BJ (cell line): ENCODE results near the gene RGS3. TPM values are rescaled to one million over a fixed set of nuclear protein-coding genes. Genes with fewer than 3 reads are reported as not detected.

Source experiments
- CTCF ChIA-PET: fragments of 350-600 bp; formaldehyde crosslinking; extraction: SDS; loops from one replicate; lab custom pipeline; 2021; ENCODE audit warnings: antibody characterized with exemption, inconsistent platforms; lab: Yijun Ruan, JAX
- POLR2A ChIA-PET: fragments of 300-600 bp; sonication (Branson Sonifier 250); formaldehyde crosslinking; extraction: SDS; loops from one replicate; lab custom pipeline; 2021; ENCODE audit warnings: antibody characterized with exemption; lab: Charles Lee
- DNase-seq: peaks from one replicate; pipeline ENCODE4 v3.0.0-alpha.2; 2011; ENCODE audit warnings: low read depth
- H3K27me3 ChIP-seq: 2 replicates; pipeline ENCODE4 v1.6.0; 2011; ENCODE audit warnings: low read length; ENCODE audit not compliant: control insufficient read depth, insufficient read depth
- H3K36me3 ChIP-seq: 2 replicates; pipeline ENCODE4 v1.5.1; 2011; ENCODE audit warnings: low read length; ENCODE audit not compliant: control insufficient read depth, insufficient read depth
- H3K4me3 ChIP-seq: 2 replicates; pipeline ENCODE4 v1.5.1; 2011; ENCODE audit warnings: low read depth, mild to moderate bottlenecking, control low read depth, low read length
- CTCF ChIP-seq: IDR thresholded peaks from 2 replicates; pipeline ENCODE4 v1.5.1; 2011; ENCODE audit warnings: low read depth, mild to moderate bottlenecking, control low read depth, inconsistent platforms, low read length, moderate library complexity; ENCODE audit not compliant: insufficient read depth
- polyA plus RNA-seq: library from polyadenylated mRNA; depleted of rRNA; stranded (reverse); fragments of >200 nt; gene quantifications from 2 replicates; pipeline ENCODE4 v1.2.3, GENCODE V29; 2011

The RGS3 gene
- polyA plus RNA-seq, 1 experiment = 66.4 TPM

GRCh38 chr9:113613815-113614413 is 150.4 kb downstream of the RGS3 start:
- no peak for TF ChIP-seq CTCF
- ChIA-PET CTCF (interaction anchor here (1.1 to 2.1 kb wide), 7 partner anchors 12 to 168 kb away, joined by 3 to 10 read pairs (median 4); no protein-coding TSS in a partner anchor), POLR2A (interaction anchor here (0.6 kb wide), 1 partner anchor 25 kb away, joined by 3 read pairs; no protein-coding TSS in a partner anchor)
- DNase-seq = no peak
- H3K27me3 ChIP-seq = no peaks in the 10 kb centered on the region
- H3K4me3 ChIP-seq = no peak overlapping the region
- H3K36me3 ChIP-seq = no peaks in the 10 kb centered on the region

GRCh38 chr9:113614843-113615648 is 151.5 kb downstream of the RGS3 start:
- TF ChIP-seq CTCF = no peak
- ChIA-PET CTCF (interaction anchor here (0.6 to 2.1 kb wide), 9 partner anchors 10 to 169 kb away, joined by 3 to 10 read pairs (median 3); no protein-coding TSS in a partner anchor), POLR2A (interaction anchor here (0.6 to 0.7 kb wide), 3 partner anchors 16 to 205 kb away, joined by 3 to 5 read pairs (median 3); partner anchors contain the start of genes C9orf43 and POLE3)
- H3K4me3 ChIP-seq = no peak overlapping the region
- H3K27me3 ChIP-seq = no peaks in the 10 kb centered on the region
- peak; percentile 66 for DNase-seq
- H3K36me3 ChIP-seq = no peaks in the 10 kb centered on the region

DNA sequence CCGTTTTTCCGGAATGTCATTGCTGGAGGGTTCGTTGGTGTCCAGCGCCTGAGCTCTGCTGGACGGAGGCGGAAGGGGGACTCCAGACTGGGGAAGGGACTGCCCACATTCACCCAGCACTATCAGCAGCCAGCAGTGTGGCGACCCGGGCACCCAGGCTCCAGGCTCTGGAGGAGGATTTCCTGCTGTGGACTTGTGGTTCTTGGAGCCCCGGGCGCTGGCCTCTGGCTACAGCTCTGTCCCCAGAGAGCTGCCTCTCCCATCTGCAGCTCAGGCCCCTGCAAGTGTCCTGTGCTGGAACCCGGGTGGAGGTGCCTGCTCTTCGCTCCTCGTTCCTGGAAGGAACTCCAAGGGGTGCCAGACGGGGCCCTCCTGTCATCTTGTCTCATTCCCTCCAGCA is 152.6 kb downstream of the RGS3 start:
- Histone ChIP-seq H3K36me3 (no peaks in the 10 kb centered on the region), H3K27me3 (no peaks in the 10 kb centered on the region), H3K4me3 (no peak overlapping the region)
- ChIA-PET CTCF (interaction anchor here (2.1 to 2.4 kb wide), 4 partner anchors 12 to 42 kb away, joined by 8 to 10 read pairs (median 8); no protein-coding TSS in a partner anchor), POLR2A (interaction anchor here (0.6 kb wide), 1 partner anchor 22 kb away, joined by 4 read pairs; no protein-coding TSS in a partner anchor)
- no peak for TF ChIP-seq CTCF
- DNase-seq = no peak

GRCh38 chr9:113616621-113617496 is 153.3 kb downstream of the RGS3 start:
- TF ChIP-seq CTCF = no peak
- Histone ChIP-seq H3K36me3 (no peaks in the 10 kb centered on the region), H3K4me3 (no peak overlapping the region), H3K27me3 (no peaks in the 10 kb centered on the region)
- DNase-seq = no peak
- ChIA-PET CTCF (interaction anchor here (0.9 to 2.4 kb wide), 5 partner anchors 9 to 170 kb away, joined by 3 to 9 read pairs (median 8); no protein-coding TSS in a partner anchor), POLR2A (no interaction called here)
